SK-N-MC (cell line): ENCODE data around the gene JMJD8.
A peak's percentile ranks its signal among the peaks of the same experiment; 100 is the strongest.

Experiments used
- DNase-seq: peaks from one replicate; pipeline ENCODE4 v3.0.0-alpha.2; 2011; ENCODE audit warnings: low read depth, low spot score
- H3K27ac ChIP-seq: fragments of 200-600 bp; sonication (generic); 2 replicates; pipeline ENCODE4 v1.5.1; 2016; ENCODE audit warnings: mixed run types
- H3K36me3 ChIP-seq: fragments of 200-600 bp; sonication (generic); 2 replicates; pipeline ENCODE4 v1.6.1; 2017; ENCODE audit warnings: antibody characterized with exemption, low read length, mixed read lengths; ENCODE audit not compliant: insufficient read depth
- H3K4me3 ChIP-seq: fragments of 200-600 bp; sonication (generic); 2 replicates; pipeline ENCODE4 v1.5.1; 2016
- H3K9ac ChIP-seq: fragments of 200-600 bp; sonication (generic); 2 replicates; pipeline ENCODE4 v1.8.0; 2017; ENCODE audit warnings: mixed run types, mixed read lengths; ENCODE audit not compliant: insufficient read length
- H3K9me3 ChIP-seq: fragments of 200-600 bp; sonication (generic); 2 replicates; pipeline ENCODE4 v1.6.1; 2017; ENCODE audit warnings: low read depth, mild to moderate bottlenecking, antibody characterized with exemption, low read length, moderate library complexity, mixed read lengths
- EZH2 ChIP-seq: fragments of 200-600 bp; sonication (generic); IDR thresholded peaks from one replicate; pipeline ENCODE4 v1.6.1; 2017; ENCODE audit warnings: antibody characterized with exemption
- FOXP2 ChIP-seq: optimal IDR thresholded peaks from 2 replicates; pipeline ENCODE3; 2011; ENCODE audit warnings: mild to moderate bottlenecking, moderate library complexity; ENCODE audit not compliant: insufficient read depth; ENCODE audit errors: extremely low read length, control extremely low read depth
- POLR2AphosphoS5 ChIP-seq: IDR thresholded peaks from 2 replicates; pipeline ENCODE4 v1.6.1; 2012; ENCODE audit warnings: mild to moderate bottlenecking, low read depth, low read length, borderline replicate concordance

Gene JMJD8

GRCh38 chr16:711548-712320 is 27.6 kb upstream of the JMJD8 start:
- no peaks in the 10 kb centered on the region for H3K9me3 ChIP-seq
- H3K4me3 ChIP-seq, result no peak overlapping the region
- no peak overlapping the region for H3K9ac ChIP-seq
- no peak for DNase-seq
- TF ChIP-seq EZH2, result no peak
- TF ChIP-seq POLR2AphosphoS5, result no peak
- TF ChIP-seq FOXP2, result no peak
- H3K27ac ChIP-seq, result no peak overlapping the region
- H3K36me3 ChIP-seq, result no peaks in the 10 kb centered on the region

- TF ChIP-seq POLR2AphosphoS5 (no peak), FOXP2 (no peak), EZH2 (no peak)
- Histone ChIP-seq H3K36me3 (no peaks in the 10 kb centered on the region), H3K27ac (no peak overlapping the region), H3K4me3 (no peak overlapping the region), H3K9me3 (no peaks in the 10 kb centered on the region), H3K9ac (no peak overlapping the region)
- DNase-seq, result no peak
Observed at GRCh38 chr16:711084-711483, 26.9 kb upstream of the JMJD8 start.

GRCh38 chr16:710500-711075 is 26.5 kb upstream of the JMJD8 start:
- DNase-seq, result no peak
- no peak overlapping the region for H3K9ac ChIP-seq
- no peak for TF ChIP-seq EZH2
- no peak for TF ChIP-seq POLR2AphosphoS5
- no peak for TF ChIP-seq FOXP2

DNA sequence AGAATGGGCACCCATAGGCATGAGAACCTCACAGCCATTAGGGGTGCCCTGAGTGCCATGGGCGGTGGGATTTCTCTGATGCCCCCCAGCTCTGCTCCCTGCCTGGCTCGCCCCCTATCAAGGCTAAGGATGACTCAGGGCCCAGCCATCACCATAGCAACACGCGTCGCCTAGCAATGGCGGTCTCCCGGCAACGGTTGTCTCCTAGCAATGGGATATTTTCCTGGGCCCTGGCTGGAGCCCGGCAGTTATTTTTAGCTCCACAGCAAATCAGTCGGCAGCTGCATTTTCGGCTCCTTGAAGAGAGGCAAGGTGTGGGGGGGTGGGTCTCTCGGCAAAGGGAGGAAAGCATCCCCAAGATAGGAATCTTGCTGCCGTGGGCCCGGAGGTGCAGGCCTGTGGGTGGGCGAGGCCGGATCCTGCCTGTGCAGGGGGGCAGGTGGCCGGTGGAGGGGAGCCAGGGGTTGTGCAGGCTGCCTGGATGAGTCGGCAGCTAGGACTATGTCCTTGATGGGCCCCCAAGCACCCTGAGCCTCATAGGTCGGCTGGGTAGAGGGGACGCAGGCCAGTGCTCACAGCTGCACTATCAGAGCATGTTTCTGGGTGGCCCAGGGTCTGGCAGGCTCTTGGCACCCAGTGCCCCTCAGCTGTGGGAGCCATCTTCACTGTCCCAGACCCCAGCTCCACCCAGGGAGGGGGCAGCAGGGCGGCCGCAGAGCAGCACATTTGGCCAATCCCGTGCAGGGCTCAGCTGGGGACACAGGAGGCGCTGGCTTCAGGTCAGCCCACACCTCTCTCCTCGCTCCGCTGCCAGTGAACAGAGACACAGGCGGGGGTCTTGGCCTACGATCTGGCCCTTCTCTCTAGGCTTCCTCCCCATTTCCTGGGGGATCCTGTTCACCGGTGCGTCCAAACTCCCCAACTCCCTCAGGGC is 25.7 kb upstream of the JMJD8 start:
- TF ChIP-seq EZH2 (no peak), POLR2AphosphoS5 (no peak), FOXP2 (no peak)
- peak; percentile 44 for DNase-seq
- no peak overlapping the region for H3K9ac ChIP-seq
- no peak overlapping the region for H3K27ac ChIP-seq
- no peaks in the 10 kb centered on the region for H3K36me3 ChIP-seq
- no peaks in the 10 kb centered on the region for H3K9me3 ChIP-seq
- H3K4me3 ChIP-seq, result no peak overlapping the region

More at GRCh38 chr16:710500-711075, 26.5 kb upstream of the JMJD8 start:
- H3K36me3 ChIP-seq, result no peaks in the 10 kb centered on the region
- H3K9me3 ChIP-seq, result no peaks in the 10 kb centered on the region
- no peak overlapping the region for H3K27ac ChIP-seq
- no peak overlapping the region for H3K4me3 ChIP-seq

DNA sequence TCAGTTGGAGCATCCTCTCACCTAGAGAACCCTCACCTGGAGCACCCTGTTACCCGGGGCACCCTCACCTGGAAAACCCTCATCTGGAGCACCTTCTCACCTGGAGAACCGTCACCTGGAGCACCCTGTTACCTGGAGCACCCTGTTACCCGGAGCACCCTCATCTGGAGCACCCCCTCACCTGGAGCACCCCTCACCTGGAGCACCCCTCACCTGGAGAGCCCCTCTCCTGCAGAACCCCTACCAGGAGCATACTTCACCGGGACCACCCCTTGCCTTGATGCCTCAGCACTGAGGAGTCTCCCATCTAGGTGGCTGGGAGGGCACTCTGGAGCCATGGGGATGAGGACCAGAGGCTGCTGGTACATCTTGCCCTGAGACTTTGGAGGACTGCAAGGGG is 24.8 kb upstream of the JMJD8 start:
- H3K36me3 ChIP-seq, result no peaks in the 10 kb centered on the region
- no peak for TF ChIP-seq EZH2
- no peak for TF ChIP-seq POLR2AphosphoS5
- TF ChIP-seq FOXP2, result no peak
- no peak overlapping the region for H3K27ac ChIP-seq
- H3K9ac ChIP-seq, result no peak overlapping the region
- no peaks in the 10 kb centered on the region for H3K9me3 ChIP-seq
- DNase-seq, result no peak
- no peak overlapping the region for H3K4me3 ChIP-seq

DNA sequence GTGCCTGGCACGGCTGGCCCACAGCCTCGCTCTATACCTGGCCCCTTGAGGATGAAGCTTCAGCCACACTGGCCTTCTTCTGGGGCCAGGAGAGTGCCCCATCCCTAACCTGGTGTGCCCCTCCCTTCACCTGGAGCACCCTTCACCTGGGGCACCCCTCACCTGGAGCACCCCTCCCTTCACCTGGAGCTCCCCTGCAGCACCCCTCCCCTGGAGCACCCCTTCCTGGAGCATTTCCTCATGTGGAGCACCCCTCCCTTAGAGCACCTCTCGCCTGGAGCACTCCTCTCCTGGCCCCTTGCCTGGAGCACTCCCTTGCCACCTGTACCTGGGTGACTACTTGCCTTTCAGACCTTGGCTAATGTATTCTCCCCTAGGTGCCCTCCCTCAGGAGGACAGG is 23.9 kb upstream of the JMJD8 start:
- no peak for DNase-seq
- no peak for TF ChIP-seq POLR2AphosphoS5
- TF ChIP-seq EZH2, result no peak
- TF ChIP-seq FOXP2, result no peak

DNA sequence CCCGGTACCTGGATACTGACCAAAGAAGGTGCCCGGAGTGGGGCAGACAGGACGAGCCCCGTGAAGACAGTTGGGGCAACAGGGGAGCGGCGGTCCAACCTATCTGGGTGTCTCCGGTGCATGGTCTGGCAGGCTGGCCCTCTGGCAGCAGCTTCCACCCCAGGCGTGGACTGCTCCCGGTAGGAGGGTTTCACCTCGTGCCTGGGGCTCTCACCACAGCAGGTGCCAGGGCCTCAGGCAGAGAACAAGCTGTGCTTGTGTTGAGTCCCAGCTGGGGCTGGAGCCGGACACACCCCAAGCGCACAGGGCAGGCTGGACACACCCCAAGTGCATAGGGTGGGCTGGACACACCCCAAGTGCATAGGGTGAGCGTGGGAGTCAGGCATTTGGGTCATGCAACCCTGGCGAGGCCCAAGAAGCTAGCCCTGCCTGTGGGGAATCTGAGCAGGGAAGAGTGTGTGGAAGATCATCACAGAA is 23.0 kb upstream of the JMJD8 start:
- no peaks in the 10 kb centered on the region for H3K9me3 ChIP-seq
- TF ChIP-seq POLR2AphosphoS5 (no peak), FOXP2 (no peak), EZH2 (no peak)
- H3K9ac ChIP-seq, result no peak overlapping the region
- DNase-seq, result no peak
- no peak overlapping the region for H3K4me3 ChIP-seq
- H3K36me3 ChIP-seq, result no peaks in the 10 kb centered on the region
- no peak overlapping the region for H3K27ac ChIP-seq

More for the DNA sequence above, 23.9 kb upstream of the JMJD8 start:
- Histone ChIP-seq H3K9me3 (no peaks in the 10 kb centered on the region), H3K36me3 (no peaks in the 10 kb centered on the region), H3K27ac (no peak overlapping the region), H3K9ac (no peak overlapping the region), H3K4me3 (no peak overlapping the region)

DNA sequence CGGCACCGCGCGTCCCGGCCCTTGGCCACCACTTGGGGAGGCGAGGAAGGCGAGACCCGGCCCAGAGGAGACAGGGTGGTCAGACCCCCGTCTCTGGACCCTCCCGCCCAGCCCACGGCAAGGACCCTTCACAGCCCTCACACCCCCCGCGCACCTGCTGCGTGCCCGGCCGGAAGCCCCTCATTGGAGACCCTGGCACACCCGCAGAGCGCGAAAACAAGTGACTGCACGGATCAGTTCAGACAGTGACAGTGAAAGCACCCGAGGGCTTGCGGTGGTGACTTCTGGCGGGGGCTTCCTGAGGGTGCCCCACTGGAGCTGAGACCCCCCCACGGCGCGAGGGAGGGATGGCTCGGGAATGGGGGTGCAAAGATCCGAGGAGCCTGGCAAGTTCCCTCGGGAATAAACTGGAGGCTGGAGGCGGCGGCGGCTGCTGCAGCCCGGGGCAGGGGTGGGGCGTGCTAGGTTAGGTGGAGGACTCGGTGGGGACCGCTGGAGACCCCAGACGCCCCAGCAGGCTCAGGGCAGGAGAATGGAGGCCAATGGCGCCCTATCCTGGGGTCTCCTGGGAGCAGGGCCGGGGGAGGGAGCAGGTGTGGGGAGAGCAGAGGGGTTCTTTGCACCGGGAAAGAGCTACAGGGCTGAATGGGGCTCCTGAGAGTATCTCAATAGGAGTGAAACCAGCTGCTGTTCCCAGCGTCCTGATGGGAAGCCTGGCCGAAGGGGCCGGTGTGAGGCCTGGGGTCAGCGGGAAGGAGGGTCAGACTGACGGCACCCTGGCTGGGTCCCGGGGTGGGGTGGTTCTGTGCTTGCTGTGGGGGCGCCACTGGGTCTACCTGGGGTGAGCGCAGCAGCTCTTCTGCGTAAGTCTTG is 22.3 kb upstream of the JMJD8 start:
- Histone ChIP-seq H3K4me3 (no peak overlapping the region), H3K27ac (no peak overlapping the region), H3K9me3 (no peaks in the 10 kb centered on the region), H3K36me3 (no peaks in the 10 kb centered on the region), H3K9ac (no peak overlapping the region)
- no peak for TF ChIP-seq FOXP2
- TF ChIP-seq POLR2AphosphoS5, result no peak
- TF ChIP-seq EZH2, result no peak
- no peak for DNase-seq
